Measurements from ENCODE around the gene SSPN.

GRCh38 chr12:26251600-26251999 is 56.2 kb downstream of the SSPN start:
- TF ChIP-seq CTCF (IDR thresholded peaks at IDR 0.05): no peak
- TF ChIP-seq ZFX (IDR thresholded peaks at IDR 0.05; ENCODE audit: borderline replicate concordance): no peak

All from 22Rv1 (cell line).